GM12865 (cell line): Measurements from ENCODE around the gene PC.

Experiments used
- DNase-seq: peaks from one replicate; pipeline ENCODE4 v3.0.0; 2010; ENCODE audit warnings: low read depth
- H3K4me3 ChIP-seq: 2 replicates; pipeline ENCODE4 v1.5.1; 2011; ENCODE audit warnings: mild to moderate bottlenecking, low read depth, low read length, control low read depth
- TF ChIP-seq, protein P1 (sequence below): IDR thresholded peaks from 2 replicates; pipeline ENCODE4 v1.5.1; 2011; ENCODE audit warnings: low read length, control low read depth, low read depth, inconsistent platforms; ENCODE audit not compliant: insufficient read depth; ENCODE audit errors: missing control alignments

The PC gene

GRCh38 chr11:66885469-66885868 lies 72.7 kb downstream of the PC start:
- TF ChIP-seq, protein P1, sequence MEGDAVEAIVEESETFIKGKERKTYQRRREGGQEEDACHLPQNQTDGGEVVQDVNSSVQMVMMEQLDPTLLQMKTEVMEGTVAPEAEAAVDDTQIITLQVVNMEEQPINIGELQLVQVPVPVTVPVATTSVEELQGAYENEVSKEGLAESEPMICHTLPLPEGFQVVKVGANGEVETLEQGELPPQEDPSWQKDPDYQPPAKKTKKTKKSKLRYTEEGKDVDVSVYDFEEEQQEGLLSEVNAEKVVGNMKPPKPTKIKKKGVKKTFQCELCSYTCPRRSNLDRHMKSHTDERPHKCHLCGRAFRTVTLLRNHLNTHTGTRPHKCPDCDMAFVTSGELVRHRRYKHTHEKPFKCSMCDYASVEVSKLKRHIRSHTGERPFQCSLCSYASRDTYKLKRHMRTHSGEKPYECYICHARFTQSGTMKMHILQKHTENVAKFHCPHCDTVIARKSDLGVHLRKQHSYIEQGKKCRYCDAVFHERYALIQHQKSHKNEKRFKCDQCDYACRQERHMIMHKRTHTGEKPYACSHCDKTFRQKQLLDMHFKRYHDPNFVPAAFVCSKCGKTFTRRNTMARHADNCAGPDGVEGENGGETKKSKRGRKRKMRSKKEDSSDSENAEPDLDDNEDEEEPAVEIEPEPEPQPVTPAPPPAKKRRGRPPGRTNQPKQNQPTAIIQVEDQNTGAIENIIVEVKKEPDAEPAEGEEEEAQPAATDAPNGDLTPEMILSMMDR: no peak
- no peak overlapping the region for H3K4me3 ChIP-seq
- DNase-seq: no peak

DNA sequence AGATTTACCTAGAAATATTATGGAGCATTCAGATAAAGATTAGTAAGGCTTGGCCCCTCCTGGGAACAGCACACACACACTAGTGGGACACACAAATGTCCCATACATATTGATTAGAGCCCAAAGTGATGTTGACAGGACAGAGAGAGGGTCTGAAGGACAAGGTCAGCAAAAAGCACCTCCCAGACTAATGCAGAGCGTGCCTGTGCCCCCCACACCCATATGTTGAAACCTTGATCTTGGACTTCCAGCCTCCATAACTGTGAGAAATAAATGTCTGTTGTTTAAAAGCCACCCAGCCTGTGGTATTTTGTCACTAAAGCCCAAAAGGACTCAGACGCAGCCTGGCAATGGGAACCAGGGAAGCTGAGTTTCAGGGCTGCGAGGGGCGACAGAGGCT lies 73.7 kb downstream of the PC start:
- TF ChIP-seq, protein P1: no peak
- H3K4me3 ChIP-seq: no peak overlapping the region
- DNase-seq: no peak

- H3K4me3 ChIP-seq: no peak overlapping the region
- peak; percentile 69 for DNase-seq
- TF ChIP-seq, protein P1: peak; percentile 82
These were observed 74.9 kb downstream of the PC start for GRCh38 chr11:66883016-66883965.

- TF ChIP-seq, protein P1: no peak
- H3K4me3 ChIP-seq: no peak overlapping the region
These were observed 75.6 kb downstream of the PC start for GRCh38 chr11:66882561-66883015.

GRCh38 chr11:66881927-66882452 lies 76.2 kb downstream of the PC start:
- no peak overlapping the region for H3K4me3 ChIP-seq
- TF ChIP-seq, protein P1: no peak
- no peak for DNase-seq

More at GRCh38 chr11:66882561-66883015, 75.6 kb downstream of the PC start:
- DNase-seq: no peak

GRCh38 chr11:66881451-66881835 lies 76.7 kb downstream of the PC start:
- TF ChIP-seq, protein P1: no peak
- H3K4me3 ChIP-seq: no peak overlapping the region
- DNase-seq: no peak
